T-helper 1 cell (primary cell): Measurements from ENCODE around the gene SLC16A9.
A peak's percentile ranks its signal among the peaks of the same experiment; 100 is the strongest.
"Not testable (repeated sequence)": the region's sequence is repeated elsewhere in the genome, so short reads cannot be mapped to it uniquely, and the experiment has no call there.

Experiments used
- DNase-seq, 5 donors: peaks; one replicate each; pipeline ENCODE4 v3.0.0-alpha.2; 2012 to 2020

The SLC16A9 gene

GRCh38 chr10:59674215-59674836 is 35.3 kb downstream of the SLC16A9 start:
- DNase-seq = no peak

GRCh38 chr10:59672150-59672875 is 37.3 kb downstream of the SLC16A9 start:
- DNase-seq = no peak

- no peak for DNase-seq
Measured at GRCh38 chr10:59670269-59670668, 39.4 kb downstream of the SLC16A9 start.

GRCh38 chr10:59668096-59668495 is 41.6 kb downstream of the SLC16A9 start:
- DNase-seq = no peak

- DNase-seq = no peak
Measured at GRCh38 chr10:59666310-59666709, 43.3 kb downstream of the SLC16A9 start.

- DNase-seq = not testable (repeated sequence)
Measured at GRCh38 chr10:59663213-59663612, 46.4 kb downstream of the SLC16A9 start.

- no peak for DNase-seq
Measured at GRCh38 chr10:59657724-59658123, 51.9 kb downstream of the SLC16A9 start.

- DNase-seq = no peak
Measured at GRCh38 chr10:59655309-59655708, 54.3 kb downstream of the SLC16A9 start.

- peak in 1 of 5 donors; percentile 50 for DNase-seq
Measured at GRCh38 chr10:59654007-59654406, 55.6 kb downstream of the SLC16A9 start.

- no peak for DNase-seq
Measured at GRCh38 chr10:59651902-59652301, 57.7 kb downstream of the SLC16A9 start.

GRCh38 chr10:59649606-59650346 is 59.9 kb downstream of the SLC16A9 start:
- no peak for DNase-seq

- DNase-seq = no peak
Measured at GRCh38 chr10:59648711-59649201, 60.9 kb downstream of the SLC16A9 start.

GRCh38 chr10:59644841-59645240 is 64.8 kb downstream of the SLC16A9 start:
- no peak for DNase-seq

- DNase-seq = not testable (repeated sequence)
Measured at GRCh38 chr10:59641688-59642087, 68.0 kb downstream of the SLC16A9 start.

GRCh38 chr10:59635502-59636290 is 74.0 kb downstream of the SLC16A9 start:
- no peak for DNase-seq

- DNase-seq = no peak
Measured at GRCh38 chr10:59634102-59634501, 75.5 kb downstream of the SLC16A9 start.

- no peak for DNase-seq
Measured at GRCh38 chr10:59633063-59633462, 76.6 kb downstream of the SLC16A9 start.

GRCh38 chr10:59631882-59632807 is 77.5 kb downstream of the SLC16A9 start:
- no peak for DNase-seq

- DNase-seq = no peak
Measured at GRCh38 chr10:59631237-59631636, 78.4 kb downstream of the SLC16A9 start.

GRCh38 chr10:59628965-59629364 is 80.7 kb downstream of the SLC16A9 start:
- no peak for DNase-seq

GRCh38 chr10:59628456-59628855 is 81.2 kb downstream of the SLC16A9 start:
- DNase-seq = no peak
